Middle frontal gyrus (tissue), 1 donor: ENCODE results near the gene ENTPD8.
"Not testable (repeated sequence)": the region's sequence is repeated elsewhere in the genome, so short reads cannot be mapped to it uniquely, and the experiment has no call there.

Source experiments
- DNase-seq: peaks from one replicate; pipeline ENCODE4 v3.0.0-alpha.2; 2015; ENCODE audit warnings: low spot score; ENCODE audit errors: extremely low spot score

The ENTPD8 gene

DNA sequence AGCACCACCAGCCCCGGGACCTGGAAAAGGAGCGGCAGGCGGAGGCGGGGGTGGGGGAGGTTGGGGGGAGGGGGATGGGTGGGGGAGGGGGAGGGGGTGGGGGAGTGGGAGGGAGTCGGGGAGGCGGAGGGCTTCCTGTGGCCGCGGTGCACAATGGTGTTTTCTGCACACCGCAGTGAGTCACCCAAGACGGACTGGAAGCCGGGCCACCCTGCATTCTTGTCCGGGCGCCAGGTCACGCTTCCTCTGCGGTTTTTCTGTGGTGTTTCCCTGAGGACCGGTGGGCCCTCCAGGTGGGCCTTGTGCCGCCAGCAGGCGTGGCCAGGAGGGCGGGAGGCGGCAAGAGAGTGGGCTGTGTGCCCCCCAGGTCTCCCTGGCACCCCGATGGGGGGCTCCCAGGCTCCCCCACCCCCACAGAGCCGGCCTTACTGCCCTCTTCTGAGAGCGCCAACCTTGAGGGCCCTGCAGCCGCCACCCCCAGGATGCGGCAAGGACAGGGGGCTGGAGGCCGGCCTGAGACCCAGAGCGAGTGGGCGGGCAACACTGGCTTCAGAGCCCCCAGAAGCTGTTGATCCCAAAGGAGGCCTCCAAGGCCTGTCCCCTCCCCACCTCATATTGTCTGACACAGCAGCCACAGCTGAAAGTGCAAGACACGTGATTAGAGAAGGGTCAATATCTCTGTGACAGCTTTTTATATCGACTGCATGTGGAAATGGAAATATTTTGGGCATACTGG is 29.3 kb downstream of the ENTPD8 start:
- DNase-seq: no peak

DNA sequence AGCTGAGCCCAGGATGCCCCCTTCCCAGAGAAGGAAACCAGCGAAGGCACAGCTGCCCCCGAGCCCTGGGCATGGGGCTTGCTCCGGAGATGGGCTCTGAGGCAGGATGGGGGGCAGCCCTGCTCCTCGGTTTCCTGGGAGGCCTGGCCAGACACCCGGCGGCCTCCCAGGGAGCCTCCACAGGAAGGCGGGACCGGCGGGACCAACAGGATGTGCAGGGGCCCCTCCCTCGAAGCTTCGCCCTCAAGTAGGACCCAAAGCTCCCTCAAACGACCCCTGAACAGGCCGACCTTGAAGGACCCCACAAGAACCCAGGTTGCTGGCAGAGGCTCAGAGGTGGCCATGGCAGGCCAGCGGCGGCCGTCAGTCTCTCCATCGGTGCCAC is 29.9 kb downstream of the ENTPD8 start:
- DNase-seq: no peak

DNA sequence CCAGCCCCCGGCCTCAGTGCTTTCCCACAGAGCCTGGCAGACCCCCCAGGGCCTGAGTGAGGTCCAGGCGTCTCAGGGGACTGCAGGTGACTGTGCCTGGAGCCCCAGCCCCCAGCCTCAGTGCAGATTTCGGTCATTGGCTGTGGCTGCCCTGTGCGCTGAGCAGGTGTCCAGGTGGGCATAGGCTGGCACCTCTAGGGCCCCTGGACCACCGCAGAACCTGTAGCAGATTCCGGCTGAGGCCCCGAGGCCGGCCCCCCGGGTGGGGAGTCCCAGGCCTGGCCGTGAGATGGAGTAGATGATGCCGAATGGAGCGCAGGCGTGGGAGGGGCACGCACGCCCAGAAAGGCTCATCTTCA is 30.3 kb downstream of the ENTPD8 start:
- no peak for DNase-seq

DNA sequence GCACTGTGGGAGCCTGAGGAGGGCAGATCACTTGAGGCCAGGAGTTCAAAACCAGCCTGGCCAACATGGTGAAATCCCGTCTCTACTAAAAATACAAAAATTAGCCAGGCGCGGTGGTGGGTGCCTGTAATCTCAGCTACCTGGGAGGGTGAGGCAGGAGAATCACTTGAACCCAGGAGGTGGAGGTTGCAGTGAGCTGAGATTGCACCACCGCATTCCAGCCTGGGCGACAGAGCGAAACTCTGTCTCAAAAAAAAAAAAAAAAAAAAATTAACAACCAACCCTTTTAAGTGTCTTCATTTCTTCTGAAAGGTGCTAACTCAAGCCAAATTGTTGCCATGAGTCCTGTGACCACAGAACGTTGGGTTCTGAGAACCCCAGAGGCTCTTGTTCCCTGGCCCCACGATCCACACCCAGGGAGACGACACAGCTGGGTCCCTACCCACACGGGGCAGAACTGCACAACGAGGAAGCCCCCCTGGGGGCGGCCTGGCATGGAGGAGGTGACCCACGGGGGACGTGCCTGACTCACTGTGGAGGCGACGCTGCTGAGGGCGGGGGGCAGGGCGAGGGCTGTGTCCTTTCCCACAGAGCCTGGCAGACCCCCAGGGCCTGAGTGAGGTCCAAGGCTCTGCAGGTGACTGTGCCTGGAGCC is 30.8 kb downstream of the ENTPD8 start:
- DNase-seq: not testable (repeated sequence)

DNA sequence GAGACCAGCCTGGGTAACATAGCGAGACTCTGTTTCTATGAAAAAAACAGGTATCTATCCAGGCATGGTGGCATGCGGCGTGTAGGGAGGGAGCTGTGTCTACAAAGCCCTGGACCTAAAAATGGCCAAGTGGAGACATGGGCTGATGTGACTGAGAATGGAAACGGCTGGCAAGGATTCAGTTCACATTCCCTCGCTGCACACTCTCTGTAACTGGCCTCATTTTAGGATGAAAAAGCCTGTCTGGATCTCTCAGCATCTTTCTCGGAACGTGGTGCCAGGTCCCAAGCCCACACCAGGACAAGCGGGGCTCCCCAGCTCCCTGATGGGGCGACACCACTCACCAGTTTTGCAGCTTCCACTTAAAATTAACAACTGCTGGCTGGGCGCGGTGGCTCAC is 31.6 kb downstream of the ENTPD8 start:
- no peak for DNase-seq

DNA sequence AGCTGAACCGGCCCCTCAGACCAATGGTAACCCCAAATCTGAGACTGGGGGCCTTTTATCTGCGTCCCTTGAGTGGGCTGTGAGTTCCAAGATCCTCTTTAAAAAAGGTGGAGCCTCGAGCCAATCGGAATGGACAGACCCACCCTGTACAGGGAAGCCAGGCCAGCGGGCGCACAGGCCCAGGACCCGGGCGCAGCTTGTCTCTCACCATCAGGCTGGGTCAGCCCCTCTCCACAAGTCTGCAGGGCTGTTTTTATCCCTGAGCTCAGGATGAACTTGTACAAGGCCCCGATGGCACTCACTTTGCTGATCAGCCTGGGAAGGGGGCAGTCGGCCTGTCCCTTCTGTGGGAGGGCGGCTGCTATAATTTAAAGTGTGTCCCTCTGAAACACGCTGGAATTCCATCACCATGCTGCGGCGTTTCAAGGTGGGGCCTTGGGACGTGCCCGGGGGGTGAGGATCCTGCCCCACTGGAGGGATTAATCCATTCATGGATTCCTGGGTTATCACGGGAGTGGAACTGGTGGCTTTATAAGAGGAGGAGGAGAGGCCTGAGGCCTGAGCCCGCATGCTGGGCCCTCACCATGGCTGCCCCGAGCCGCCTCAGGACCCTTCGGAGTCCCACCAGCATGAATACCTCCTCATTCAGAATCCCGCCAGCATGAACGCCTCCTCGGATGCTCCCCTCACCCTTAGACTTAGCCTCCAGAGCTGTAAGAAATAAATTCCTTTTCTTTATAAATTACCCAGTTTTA is 32.3 kb downstream of the ENTPD8 start:
- DNase-seq: no peak

DNA sequence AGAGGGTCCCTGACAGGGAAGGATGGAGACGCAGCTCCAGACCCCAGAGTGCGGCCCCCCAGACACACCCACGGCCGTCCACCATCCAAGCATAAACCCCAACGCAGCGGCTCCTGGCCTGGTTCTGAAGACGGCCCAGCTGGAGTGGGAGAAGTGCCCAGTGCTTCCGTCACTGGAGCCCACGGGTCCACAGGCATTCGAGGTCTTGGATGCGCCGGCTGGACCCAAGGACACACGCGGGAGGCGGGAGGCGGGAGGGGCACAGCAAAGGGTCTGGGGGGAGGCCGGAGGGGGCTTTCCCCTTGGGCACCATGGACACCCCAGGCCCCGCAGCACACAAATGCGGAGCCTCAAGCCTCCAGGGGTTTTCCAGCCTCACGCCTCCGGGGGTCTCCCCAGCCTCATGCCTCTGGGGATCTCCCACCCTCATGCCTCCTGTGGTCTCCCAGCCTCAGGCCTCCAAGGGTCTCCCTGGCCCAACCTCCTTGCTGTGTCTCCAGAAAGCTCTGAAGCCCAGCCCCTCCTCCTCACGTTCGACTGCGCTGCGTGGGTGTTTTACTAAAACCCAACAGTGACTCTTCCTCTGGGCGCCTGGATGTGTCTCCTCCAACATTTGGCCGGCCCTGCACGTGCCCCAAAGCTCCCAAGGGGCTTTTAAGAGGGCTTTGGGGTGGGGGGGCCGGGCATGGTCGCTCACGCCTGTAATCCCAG is 33.4 kb downstream of the ENTPD8 start:
- no peak for DNase-seq

DNA sequence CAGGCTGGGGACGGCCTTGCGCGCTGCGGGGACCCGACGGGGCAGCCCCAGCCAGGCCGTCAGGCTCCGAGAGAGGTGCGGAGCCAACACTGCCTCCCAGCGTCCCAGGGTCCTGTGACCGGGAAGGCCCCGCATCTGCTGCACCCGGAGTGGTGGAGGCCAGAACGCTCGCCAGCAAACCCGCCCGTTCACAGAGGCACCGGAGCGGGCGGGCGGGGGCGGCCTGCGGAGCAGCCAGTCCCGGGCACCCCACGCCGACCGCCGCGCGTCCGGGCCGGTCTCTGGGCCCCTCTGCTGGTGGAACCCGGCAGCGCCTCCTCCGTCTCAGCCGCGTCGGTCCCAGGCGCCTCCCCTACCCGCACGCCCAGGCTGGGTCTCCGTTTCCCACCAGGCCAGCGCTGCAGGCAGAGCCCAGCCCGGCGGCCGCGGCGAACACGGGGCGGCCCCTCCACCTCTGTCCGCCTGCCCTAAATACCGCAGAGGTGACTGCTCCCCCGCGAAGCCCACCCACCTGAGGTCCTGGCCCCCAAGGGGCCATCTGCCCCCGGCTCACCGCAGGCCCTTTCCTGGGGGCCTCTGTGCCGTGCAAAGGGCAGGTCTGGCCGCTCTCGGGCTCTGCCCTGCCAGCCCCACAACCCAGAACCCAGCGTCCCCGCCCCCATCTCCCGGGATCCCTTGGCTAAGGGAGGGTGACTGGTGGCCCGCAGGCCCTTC is 34.1 kb downstream of the ENTPD8 start:
- peak; percentile 13 for DNase-seq

DNA sequence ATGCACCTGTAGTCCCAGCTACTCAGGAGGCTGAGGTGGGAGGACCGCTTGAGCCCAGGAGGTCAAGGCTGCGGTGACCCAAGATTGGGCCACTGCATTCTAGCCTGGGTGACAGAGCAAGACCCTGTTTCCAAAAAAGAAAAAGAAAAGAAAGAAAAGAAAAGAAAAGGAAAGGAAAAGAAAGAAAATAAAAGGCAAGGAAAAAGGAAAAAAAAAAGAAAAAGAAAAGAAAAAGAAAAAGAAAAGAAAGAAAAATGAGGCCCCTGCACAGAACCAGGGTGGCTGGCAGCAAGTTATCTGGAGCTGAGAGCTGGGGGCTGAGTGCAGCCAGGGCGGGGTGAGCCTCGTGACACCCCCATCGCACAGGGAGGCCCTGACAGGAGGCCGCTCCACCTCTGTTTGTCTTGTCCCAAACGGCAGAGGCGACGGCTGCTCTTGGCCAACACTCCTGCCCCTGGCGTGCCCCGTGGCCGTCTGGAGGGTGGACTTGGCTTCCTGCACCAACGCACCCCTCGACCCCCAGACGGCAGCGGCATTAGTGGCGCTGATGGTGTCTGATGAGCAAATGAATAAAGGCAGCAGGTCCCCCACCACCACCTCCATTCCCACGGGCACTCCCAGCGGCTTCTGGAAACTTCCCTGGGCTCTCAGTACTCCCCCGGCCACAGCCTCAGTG is 34.9 kb downstream of the ENTPD8 start:
- DNase-seq: no peak

DNA sequence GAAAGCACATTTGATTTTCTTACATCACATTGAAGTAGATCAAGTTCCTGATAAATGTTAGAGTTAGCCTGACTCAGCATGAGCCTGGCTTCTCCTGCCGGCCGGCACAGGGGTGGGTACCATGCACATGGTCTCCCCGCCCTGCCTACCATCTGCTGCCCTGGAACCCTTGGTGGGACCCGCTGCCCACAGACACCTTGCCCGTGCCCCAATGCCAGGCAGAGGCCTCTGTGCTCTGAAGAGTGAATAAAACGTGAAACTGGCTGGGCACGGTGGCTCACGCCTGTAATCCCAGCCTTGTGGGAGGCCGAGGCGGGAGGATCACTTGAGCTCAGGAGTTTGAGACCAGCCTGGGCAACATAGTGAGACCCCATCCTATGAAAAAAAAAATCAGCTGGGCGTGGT is 35.5 kb downstream of the ENTPD8 start:
- no peak for DNase-seq

DNA sequence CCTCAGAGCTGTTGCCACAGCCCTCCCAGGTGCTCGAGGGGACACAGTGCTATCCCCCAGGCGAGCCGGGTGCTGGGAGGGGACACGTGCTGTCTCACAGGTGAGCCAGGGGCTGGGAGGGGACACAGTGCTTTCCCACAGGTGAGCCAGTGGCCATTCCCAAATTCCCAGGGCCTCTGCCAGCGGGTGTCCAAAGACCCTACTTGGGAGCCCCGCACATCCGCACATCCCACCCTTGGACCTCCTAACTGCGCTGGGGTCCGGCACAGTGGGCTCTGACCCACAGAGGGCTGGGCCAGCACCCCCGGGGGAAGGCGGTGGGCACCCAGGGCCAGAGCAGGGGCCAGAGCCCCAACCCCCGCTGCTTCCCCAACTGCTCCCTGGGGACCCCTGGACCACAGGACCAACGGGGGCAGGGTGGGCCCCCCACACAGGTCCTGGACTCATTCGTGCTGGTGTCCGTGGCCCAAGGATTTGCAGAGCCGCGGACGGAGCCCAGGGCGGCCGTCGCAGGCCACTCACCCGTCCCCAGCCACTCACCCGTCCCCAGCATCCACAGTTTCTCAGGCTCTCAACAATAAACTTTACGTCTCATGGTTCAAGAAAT is 36.1 kb downstream of the ENTPD8 start:
- no peak for DNase-seq

DNA sequence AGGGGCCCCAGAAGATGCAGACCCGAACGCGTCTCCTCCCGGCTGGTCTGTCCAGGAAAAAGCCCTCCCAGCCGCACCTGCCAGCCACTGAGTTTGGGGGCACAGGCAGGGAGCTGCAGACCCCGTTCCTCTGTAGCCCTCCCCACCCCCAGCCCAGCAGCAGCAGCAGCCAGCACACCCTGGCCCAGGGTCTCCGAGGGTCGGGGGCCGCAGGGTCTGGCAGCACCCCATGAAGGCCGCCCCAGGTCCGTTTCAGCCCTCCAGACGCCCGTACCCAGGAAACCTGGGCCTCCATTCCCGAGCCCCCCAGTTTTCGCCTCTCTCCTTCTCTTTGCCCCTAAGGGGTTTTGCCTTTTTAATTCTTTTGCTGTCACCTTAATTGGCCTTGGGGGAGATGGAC is 37.9 kb downstream of the ENTPD8 start:
- DNase-seq: no peak

DNA sequence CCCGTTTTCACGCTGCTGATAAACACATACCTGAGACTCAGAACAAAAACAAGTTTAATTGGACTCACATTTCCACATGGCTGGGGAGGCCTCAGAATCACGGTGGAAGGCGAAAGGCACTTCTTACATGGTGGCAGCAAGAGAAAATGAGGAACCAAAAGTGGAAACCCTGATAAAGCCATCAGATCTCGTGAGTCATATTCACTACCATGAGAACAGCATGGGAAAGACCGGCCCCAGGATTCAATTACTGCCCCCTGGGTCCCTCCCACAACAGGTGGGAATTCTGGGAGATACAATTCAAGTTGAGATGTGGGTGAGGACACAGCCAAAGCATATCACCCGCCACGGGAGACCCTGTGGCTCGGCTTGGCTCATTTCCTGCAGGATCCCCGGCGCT is 38.4 kb downstream of the ENTPD8 start:
- DNase-seq: no peak

DNA sequence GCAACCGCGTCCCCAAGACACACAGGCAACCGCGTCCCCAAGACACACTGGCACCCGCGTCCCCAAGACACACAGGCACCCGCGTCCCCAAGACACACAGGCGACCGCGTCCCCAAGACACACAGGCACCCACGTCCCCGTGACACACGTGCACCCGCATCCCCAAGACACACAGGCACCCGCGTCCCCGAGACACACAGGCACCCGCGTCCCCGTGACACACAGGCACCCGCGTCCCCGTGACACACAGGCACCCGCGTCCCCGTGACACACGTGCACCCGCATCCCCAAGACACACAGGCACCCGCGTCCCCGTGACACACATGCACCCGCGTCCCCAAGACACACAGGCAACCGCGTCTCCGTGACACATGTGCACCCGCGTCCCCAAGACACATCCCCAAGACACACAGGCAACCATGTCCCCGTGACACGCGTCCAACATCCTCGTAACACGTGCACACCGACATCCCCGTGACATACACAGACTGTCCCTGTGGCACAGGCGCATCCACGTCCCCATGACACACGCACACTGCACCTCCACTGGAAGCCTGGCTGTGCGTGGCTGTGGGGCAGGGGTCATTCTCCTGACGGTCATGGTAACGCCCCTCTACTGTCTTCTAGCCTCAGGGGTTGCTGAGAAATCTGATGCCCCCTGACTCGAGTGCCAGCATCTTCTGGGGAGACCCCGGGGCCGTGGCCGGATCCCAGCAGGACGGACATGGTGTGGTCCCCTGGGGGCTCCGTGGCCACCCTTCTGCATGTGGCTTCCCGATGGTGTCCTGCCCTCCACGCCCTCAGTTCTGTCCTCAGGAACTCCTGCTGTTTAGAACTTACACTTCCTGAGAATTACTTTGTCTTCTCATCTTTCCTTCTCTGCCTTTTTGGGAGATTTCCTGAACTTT is 42.3 kb downstream of the ENTPD8 start:
- DNase-seq: no peak

DNA sequence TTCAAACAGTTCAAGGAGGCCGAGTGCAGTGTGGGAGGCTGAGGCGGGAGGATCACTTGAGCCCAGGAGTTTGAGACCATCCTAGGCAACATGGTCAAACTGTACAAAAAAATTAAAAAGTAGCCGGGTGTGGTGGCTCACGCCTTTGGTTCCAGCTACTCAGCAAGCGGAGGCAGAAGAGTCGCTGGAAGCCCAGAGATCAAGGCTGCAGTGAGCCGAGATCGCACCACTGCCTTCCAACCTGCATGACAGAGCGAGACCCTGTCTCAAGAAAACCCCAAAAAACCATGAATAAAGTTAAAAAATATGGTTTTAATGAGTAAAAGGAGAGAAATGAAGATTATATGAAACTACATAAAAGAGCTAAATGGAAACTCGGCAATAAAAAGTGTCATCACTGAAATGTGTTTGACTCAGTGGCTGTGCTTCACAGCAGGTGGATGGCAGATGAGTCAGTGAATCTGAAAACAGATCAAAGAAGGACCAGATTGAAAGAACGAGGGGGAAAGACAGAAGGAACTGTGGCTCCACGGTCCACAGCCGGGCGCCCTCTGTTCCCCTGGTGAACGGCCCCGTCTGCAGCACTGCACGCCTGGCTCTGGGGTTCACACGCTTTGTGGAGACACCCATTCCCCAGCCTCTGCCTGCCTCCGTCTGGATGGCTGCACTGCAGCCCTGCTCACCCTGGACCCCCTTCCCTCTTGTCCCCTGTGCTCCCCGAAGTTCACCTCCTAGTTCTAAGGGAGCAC is 43.3 kb downstream of the ENTPD8 start:
- no peak for DNase-seq

DNA sequence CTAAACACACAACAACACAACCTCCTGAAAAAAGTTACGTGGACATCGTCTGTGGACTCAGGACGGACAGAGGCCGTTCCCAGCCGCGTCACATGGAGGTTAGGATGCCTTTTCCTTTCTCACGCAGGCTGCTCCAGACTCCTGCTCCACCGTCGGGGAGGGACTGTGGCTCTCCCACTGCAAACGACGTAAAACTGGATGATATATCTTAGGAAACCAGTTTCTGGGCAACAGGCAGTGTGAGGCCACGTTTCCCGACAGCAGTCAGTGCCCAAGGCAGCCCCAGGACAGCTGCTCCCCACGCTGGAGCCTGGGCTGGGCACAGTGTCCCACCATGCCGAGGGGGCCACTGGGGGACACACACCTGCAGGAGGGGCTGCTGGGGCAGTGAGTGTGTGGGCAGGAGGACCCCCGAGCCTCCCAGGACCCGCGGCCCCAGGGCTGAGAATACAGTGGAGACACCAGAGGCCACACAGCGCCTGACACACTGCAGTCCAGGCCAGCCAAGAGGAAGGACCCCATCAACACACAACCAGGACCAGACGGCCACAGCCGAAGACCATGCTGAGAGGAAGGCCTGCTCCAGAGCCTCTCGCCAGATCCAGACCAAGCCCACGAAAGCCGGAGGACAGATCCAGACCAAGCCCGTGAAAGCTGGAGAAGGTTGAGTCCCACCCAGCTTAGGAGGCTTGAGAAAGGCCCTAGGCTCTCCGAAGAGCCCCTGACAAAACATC is 44.4 kb downstream of the ENTPD8 start:
- no peak for DNase-seq

DNA sequence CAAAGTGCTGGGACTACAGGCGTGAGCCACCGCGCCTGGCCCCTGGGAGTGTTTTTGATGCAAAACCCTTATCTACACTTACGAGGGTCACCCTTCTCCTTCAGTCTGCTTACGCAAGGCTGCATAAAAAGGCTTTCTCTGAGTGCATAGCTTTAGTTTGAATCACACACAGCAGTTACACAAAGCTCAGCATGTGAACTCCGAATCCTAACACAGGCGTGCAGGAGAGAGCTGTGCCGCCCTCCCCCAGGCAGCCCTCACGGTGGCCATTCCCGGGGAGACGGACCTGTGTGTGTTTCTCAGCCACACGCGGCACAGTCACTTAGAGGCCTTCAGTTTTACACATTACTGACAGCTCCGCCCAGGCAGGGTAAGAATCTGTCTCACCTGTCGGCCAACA is 44.9 kb downstream of the ENTPD8 start:
- DNase-seq: no peak

DNA sequence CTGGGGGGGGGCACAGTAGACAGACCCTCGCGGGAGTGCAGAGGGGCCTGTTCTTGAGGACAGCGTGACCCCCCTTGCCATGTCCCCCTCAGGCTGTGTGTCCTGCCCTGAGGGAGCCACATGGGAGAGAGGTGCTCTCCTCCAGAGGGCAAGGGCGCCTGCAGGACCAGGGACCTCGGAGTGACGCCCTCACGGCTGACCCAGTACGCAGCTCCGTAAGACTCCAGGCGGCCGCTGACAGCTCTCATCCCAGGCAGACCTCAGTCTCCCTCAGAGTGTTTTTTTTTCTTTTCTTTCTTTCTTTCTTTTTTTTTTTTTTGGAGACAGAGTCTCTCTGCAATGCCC is 45.5 kb downstream of the ENTPD8 start:
- no peak for DNase-seq
